MM.1S (cell line): Measurements from ENCODE around the gene APOA5.

ENCODE experiments used
- EZH2 ChIP-seq: fragments of 300-600 bp; sonication (generic); optimal IDR thresholded peaks from 2 replicates; pipeline ENCODE3; 2017; ENCODE audit warnings: low read depth, mild to moderate bottlenecking, antibody characterized with exemption, low read length, mixed read lengths
- EZH2phosphoT487 ChIP-seq: fragments of 300-600 bp; sonication (generic); IDR thresholded peaks from 2 replicates; pipeline ENCODE4 v1.6.1; 2018; ENCODE audit warnings: antibody characterized with exemption, low read length
- TF ChIP-seq, protein P1 (sequence below): fragments of 300-600 bp; sonication (generic); IDR thresholded peaks from 2 replicates; pipeline ENCODE4 v1.5.1; 2016; ENCODE audit warnings: antibody characterized with exemption, low read length, mixed read lengths

GRCh38 chr11:116832350-116833290, 40.9 kb upstream of the APOA5 start:
- TF ChIP-seq EZH2 = no peak
- TF ChIP-seq, protein P1, sequence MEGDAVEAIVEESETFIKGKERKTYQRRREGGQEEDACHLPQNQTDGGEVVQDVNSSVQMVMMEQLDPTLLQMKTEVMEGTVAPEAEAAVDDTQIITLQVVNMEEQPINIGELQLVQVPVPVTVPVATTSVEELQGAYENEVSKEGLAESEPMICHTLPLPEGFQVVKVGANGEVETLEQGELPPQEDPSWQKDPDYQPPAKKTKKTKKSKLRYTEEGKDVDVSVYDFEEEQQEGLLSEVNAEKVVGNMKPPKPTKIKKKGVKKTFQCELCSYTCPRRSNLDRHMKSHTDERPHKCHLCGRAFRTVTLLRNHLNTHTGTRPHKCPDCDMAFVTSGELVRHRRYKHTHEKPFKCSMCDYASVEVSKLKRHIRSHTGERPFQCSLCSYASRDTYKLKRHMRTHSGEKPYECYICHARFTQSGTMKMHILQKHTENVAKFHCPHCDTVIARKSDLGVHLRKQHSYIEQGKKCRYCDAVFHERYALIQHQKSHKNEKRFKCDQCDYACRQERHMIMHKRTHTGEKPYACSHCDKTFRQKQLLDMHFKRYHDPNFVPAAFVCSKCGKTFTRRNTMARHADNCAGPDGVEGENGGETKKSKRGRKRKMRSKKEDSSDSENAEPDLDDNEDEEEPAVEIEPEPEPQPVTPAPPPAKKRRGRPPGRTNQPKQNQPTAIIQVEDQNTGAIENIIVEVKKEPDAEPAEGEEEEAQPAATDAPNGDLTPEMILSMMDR = no peak
- TF ChIP-seq EZH2phosphoT487 = no peak
